GM15510 (cell line): ENCODE results near the gene GBX1.

Source experiments
- POLR2A ChIP-seq: IDR thresholded peaks from 3 replicates; pipeline ENCODE4 v1.6.1; 2011; ENCODE audit warnings: borderline replicate concordance; ENCODE audit not compliant: insufficient read length; ENCODE audit errors: extremely low read depth

The GBX1 gene

DNA sequence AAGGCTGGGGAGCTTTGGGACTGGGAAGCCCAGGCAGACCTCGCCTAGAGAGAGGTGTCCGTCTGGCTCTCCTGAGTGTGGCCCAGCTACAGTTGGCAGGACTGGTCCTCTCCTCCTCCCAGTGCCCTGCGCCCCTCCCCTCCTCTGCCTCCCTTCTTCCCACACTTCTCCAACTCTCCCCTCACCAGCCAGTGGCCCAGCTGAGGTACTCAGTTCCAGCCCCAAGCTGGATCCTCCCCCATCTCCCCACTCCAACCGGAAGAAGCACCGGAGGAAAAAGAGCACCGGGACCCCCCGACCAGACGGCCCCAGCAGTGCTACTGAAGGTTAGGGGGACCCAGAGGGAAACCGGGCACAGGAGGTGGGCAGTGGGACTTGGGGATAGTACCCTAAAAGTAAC, 27.7 kb downstream of the GBX1 start:
- no peak for TF ChIP-seq POLR2A

DNA sequence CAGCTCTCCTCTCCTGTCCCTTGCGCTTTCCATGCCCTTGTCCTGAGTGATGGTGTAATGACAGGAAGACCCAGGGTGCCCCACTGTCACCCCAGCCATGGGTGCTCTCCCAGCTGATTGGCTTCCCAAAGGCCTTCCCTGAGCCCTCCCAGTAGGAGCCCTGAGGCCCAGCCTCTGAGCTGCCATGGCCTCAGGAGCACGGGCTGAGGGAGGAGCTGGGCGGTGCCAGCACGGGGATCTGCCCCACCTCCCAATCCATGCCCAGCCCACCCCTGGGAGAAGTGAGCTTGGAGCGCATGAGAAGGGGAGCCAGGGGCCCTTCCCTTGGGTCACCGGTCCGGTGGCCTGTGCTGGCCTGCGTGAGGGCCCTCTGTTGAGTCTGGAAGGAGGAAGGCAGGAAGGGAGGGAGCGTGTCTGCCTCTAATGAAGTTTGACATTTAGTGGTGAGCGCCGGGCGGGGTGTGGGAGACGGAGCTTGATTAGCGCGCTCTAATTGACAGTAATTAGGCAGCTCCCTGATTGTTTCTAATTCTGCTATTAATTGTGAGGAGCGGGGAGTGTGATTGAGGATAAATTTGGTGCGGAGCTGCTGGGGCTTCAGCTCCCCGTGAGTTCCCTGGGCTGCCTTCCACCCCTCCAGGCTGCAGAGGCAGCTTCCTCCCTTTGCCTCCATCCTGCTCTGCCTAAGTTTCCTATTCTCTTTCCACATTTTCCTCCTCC, 28.3 kb downstream of the GBX1 start:
- TF ChIP-seq POLR2A = no peak

GRCh38 chr7:151138153-151138851, 29.2 kb downstream of the GBX1 start:
- no peak for TF ChIP-seq POLR2A

GRCh38 chr7:151137791-151138152, 29.7 kb downstream of the GBX1 start:
- TF ChIP-seq POLR2A = no peak

- TF ChIP-seq POLR2A = no peak
Observed at GRCh38 chr7:151137076-151137675, 30.3 kb downstream of the GBX1 start.

GRCh38 chr7:151135866-151136843, 31.3 kb downstream of the GBX1 start:
- no peak for TF ChIP-seq POLR2A

DNA sequence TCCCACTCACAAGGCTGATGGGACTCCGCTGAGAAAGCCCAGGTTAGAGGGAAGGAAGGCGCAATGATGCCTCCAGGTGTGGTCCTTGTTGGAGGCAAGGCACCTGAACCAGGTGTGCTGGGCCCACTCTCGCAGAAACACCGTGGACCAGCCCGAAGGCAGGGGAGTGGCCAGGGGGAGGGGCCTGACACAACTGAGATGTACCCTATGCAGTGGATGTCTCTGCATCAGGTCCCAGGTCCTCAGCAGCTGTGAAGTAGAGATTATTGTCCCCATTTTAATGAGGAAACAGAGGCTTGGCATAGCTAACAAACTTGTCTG, 32.0 kb downstream of the GBX1 start:
- no peak for TF ChIP-seq POLR2A

DNA sequence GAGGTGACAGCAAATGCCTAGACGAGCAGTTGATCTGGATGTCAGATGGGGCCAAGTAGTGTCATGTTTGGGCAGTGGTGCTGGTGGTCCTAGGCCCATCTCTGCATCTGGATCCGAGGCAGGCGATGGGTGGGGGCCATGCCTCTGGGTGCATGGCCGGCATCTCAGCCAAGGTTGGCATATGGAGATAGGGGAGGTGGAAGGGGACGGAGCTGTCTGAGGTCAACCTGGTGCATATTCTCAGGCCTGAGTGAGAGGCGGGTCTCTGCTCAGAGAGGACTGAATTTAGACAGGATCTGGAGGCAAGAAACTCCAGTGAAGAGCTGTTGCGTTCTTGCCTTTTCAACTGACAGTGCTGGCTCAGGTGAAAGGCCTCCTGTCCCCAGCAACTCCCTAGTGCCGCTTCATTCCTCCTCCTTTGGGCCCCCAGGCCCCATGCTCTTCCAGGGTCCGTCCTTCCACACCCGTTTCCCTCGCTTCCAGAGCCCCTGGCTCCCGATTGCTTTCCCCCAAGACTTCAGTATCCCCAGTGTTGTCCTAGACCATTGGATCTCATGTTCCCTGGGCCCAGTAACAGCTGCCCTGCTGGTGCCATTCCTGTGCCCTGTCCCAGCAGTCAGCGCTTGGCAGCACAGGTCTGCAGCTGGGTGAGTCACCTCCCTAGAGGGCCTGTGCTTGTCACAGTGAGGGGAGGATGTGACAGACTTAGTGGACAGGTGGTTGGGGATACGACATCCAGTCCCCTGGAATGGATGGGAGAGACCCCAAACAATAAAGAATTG, 32.6 kb downstream of the GBX1 start:
- TF ChIP-seq POLR2A = no peak

- no peak for TF ChIP-seq POLR2A
Observed at GRCh38 chr7:151133986-151134742, 33.3 kb downstream of the GBX1 start.

DNA sequence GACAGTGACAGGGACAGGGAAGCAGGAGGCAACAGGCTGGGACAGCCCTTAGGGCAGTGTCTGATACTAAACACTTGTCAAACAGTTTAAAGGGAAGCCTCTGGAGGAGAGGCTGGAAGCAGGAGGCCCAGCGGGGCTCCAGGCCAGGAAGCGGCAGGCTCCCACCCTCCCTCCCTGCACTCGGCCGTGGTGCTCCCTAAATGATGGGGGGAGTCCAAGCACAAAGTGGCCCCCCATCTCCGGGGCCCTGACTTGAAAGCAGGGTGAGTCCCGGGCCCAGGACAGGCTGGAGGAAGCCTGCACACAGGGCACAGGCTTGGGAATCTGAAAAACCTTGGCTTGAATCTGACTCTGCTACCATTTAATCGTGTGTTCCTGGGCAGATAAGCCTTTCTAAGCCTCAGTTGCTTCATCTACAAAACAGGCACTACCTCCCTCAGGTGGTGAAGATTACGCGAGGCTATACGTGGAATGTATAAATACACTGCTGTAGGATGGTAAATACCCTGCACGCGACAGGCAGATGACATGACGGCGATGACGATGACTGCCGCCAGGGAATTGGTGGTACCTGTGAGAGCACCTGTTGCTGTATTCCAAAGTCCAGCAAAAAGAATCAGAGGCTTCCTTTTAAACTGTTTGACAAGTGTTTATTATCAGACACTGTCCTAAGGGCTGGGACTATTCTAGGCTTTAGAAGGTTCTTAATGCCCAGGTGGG, 34.1 kb downstream of the GBX1 start:
- TF ChIP-seq POLR2A = no peak

DNA sequence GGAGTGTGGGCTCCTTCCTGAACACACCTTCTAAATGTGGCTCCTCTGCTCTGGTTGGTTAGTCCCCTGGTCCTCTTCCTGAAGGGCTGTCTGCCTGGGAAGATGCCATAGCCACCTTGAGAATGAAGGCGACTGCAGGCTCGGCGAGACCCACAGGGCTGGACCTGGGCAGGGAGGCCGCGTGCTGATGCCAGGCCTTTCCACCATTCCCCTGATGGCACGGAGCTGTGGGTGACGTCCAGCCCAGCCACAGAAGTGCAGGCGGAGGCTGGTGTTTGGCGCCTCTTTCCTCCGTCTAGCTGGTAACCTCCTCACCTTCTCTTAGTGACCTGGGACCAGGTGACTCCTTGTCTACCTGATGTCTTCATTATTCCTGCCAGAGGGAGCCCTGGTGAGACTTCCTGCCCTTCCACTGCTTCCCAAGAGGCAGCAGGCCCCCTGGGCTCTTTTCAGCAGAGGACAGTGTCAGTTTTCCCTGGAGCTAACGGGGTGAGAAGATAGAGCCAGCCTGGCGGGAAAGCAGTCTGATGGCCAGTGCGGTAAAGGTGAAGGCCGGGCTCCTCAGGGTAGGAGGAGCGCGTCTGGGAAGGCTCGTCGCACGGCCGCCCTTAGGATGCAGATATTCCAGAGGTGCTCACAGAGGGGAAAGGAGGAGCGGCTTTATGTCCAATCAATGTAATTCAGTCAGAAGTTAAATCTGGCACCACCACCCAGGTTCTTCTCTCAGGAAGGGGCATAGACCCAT, 34.9 kb downstream of the GBX1 start:
- no peak for TF ChIP-seq POLR2A

DNA sequence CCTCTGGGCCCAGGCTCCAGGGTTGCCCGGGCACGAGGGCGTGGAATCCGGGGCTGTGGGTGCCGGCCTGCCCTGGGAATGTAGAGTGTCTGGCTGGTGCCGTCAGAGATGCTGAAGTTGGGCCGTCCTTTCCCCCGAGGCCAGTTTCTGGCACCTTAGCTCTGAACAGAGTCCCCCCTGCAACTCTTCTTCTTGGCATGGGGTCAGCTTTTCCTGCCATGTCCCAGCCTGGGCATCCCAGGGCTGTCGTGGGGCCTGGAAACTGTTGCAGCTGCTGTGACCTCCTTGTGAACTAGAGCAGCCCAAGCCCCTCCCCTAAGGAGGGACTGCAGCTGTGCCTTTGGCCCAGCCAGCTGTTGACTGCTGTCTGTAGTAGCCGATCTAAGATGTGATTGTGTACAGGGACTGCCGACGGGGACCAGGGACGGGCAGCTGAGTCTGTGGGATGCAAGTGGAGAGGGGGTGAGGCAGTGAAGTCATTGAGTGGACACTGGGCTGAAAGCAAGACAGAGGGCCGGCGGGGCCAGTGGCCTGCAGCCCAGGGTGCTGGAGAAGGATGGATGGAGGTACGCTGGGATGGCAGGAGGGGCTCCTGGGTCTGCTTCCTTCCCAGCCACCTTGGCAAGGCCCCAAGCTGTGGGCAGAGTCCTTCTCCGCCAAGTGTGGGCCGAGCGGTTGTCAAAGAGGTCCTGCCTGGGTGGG, 35.8 kb downstream of the GBX1 start:
- TF ChIP-seq POLR2A = no peak
